Activated CD4-positive, alpha-beta T cell treated with anti-CD3 and anti-CD28 coated beads, Interleukin-2, Interleukin-4, amounts not matched to agents 100 ng/mL and 50 ng/mL, durations not matched to agents 16 hours and 8 hours (primary cell): ENCODE measurements around the gene COX10.
"Not testable (repeated sequence)": the region's sequence is repeated elsewhere in the genome, so short reads cannot be mapped to it uniquely, and the experiment has no call there.

ENCODE experiments used
- DNase-seq: peaks from one replicate; pipeline ENCODE4 v3.0.0-alpha.2; 2020; ENCODE audit warnings: low spot score

COX10 gene

GRCh38 chr17:14179951-14180350, 110.6 kb downstream of the COX10 start:
- not testable (repeated sequence) for DNase-seq

GRCh38 chr17:14182084-14182483, 112.8 kb downstream of the COX10 start:
- not testable (repeated sequence) for DNase-seq

- DNase-seq: not testable (repeated sequence)
These were observed 115.2 kb downstream of the COX10 start for GRCh38 chr17:14184536-14184935.

GRCh38 chr17:14186443-14186842, 117.1 kb downstream of the COX10 start:
- not testable (repeated sequence) for DNase-seq

- not testable (repeated sequence) for DNase-seq
These were observed 121.5 kb downstream of the COX10 start for GRCh38 chr17:14190774-14191173.

- DNase-seq: not testable (repeated sequence)
These were observed 122.2 kb downstream of the COX10 start for GRCh38 chr17:14191469-14191868.

- DNase-seq: not testable (repeated sequence)
These were observed 122.7 kb downstream of the COX10 start for GRCh38 chr17:14192039-14192438.

- DNase-seq: not testable (repeated sequence)
These were observed 123.5 kb downstream of the COX10 start for GRCh38 chr17:14192636-14193344.

- DNase-seq: peak; percentile 46
These were observed 127.2 kb downstream of the COX10 start for GRCh38 chr17:14196377-14196997.

GRCh38 chr17:14197057-14197456, 127.8 kb downstream of the COX10 start:
- no peak for DNase-seq

- peak; percentile 66 for DNase-seq
These were observed 128.3 kb downstream of the COX10 start for GRCh38 chr17:14197586-14197985.

GRCh38 chr17:14198013-14198412, 128.7 kb downstream of the COX10 start:
- no peak for DNase-seq

GRCh38 chr17:14198575-14198974, 129.3 kb downstream of the COX10 start:
- no peak for DNase-seq

- DNase-seq: no peak
These were observed 130.3 kb downstream of the COX10 start for GRCh38 chr17:14199601-14200000.

- no peak for DNase-seq
These were observed 131.1 kb downstream of the COX10 start for GRCh38 chr17:14200354-14200753.

GRCh38 chr17:14201021-14201987, 132.0 kb downstream of the COX10 start:
- DNase-seq: peak; percentile 83

- no peak for DNase-seq
These were observed 132.7 kb downstream of the COX10 start for GRCh38 chr17:14201988-14202380.

- DNase-seq: no peak
These were observed 133.3 kb downstream of the COX10 start for GRCh38 chr17:14202388-14203166.

- peak; percentile 47 for DNase-seq
These were observed 134.1 kb downstream of the COX10 start for GRCh38 chr17:14203388-14203787.

- no peak for DNase-seq
These were observed 134.8 kb downstream of the COX10 start for GRCh38 chr17:14204084-14204483.

- DNase-seq: no peak
These were observed 135.2 kb downstream of the COX10 start for GRCh38 chr17:14204546-14204945.

- no peak for DNase-seq
These were observed 136.1 kb downstream of the COX10 start for GRCh38 chr17:14205380-14205779.
